SKM-1 treated with dmso at 0.1 percent for 144 hours (cell line): ENCODE results near the gene GZF1.

ENCODE experiments used
- DNase-seq: peaks from one replicate; lab custom pipeline; 2025; ENCODE audit not compliant: unreplicated experiment; lab: John Stamatoyannopoulos, UW

Gene GZF1

GRCh38 chr20:23368316-23369071 lies 6.5 kb downstream of the GZF1 start:
- no peak for DNase-seq

GRCh38 chr20:23369072-23369823 lies 7.3 kb downstream of the GZF1 start:
- DNase-seq: no peak

GRCh38 chr20:23370274-23370673 lies 8.3 kb downstream of the GZF1 start:
- no peak for DNase-seq

- DNase-seq: no peak
Measured at GRCh38 chr20:23370873-23371272, 8.9 kb downstream of the GZF1 start.

- no peak for DNase-seq
Measured at GRCh38 chr20:23371496-23371895, 9.5 kb downstream of the GZF1 start.

GRCh38 chr20:23374441-23374840 lies 12.5 kb downstream of the GZF1 start:
- no peak for DNase-seq

- DNase-seq: no peak
Measured at GRCh38 chr20:23375827-23376226, 13.8 kb downstream of the GZF1 start.

- no peak for DNase-seq
Measured at GRCh38 chr20:23379772-23380171, 17.8 kb downstream of the GZF1 start.

- DNase-seq: no peak
Measured at GRCh38 chr20:23381876-23382275, 19.9 kb downstream of the GZF1 start.

GRCh38 chr20:23386304-23387117 lies 24.5 kb downstream of the GZF1 start:
- no peak for DNase-seq

GRCh38 chr20:23387118-23387443 lies 25.1 kb downstream of the GZF1 start:
- no peak for DNase-seq

- no peak for DNase-seq
Measured at GRCh38 chr20:23390091-23390774, 28.3 kb downstream of the GZF1 start.

- DNase-seq: no peak
Measured at GRCh38 chr20:23391707-23392310, 29.8 kb downstream of the GZF1 start.

GRCh38 chr20:23393996-23394775 lies 32.2 kb downstream of the GZF1 start:
- DNase-seq: no peak

GRCh38 chr20:23396950-23397627 lies 35.1 kb downstream of the GZF1 start:
- no peak for DNase-seq

GRCh38 chr20:23397961-23398360 lies 36.0 kb downstream of the GZF1 start:
- DNase-seq: no peak

- DNase-seq: no peak
Measured at GRCh38 chr20:23399568-23400241, 37.7 kb downstream of the GZF1 start.

GRCh38 chr20:23401051-23401450 lies 39.1 kb downstream of the GZF1 start:
- DNase-seq: no peak

- no peak for DNase-seq
Measured at GRCh38 chr20:23403751-23404150, 41.8 kb downstream of the GZF1 start.
